Stimulated activated CD4-positive, alpha-beta T cell treated with anti-CD3 and anti-CD28 coated beads, Interleukin-12 subunit alpha, Interleukin-12 subunit beta, amount 100 ng/mL, for 4 hours (primary cell): Measurements from ENCODE around the gene DNHD1.
"Not testable (repeated sequence)": the region's sequence is repeated elsewhere in the genome, so short reads cannot be mapped to it uniquely, and the experiment has no call there.

Experiments
- DNase-seq: peaks from one replicate; pipeline ENCODE4 v3.0.0-alpha.2; 2020

DNHD1 gene

DNA sequence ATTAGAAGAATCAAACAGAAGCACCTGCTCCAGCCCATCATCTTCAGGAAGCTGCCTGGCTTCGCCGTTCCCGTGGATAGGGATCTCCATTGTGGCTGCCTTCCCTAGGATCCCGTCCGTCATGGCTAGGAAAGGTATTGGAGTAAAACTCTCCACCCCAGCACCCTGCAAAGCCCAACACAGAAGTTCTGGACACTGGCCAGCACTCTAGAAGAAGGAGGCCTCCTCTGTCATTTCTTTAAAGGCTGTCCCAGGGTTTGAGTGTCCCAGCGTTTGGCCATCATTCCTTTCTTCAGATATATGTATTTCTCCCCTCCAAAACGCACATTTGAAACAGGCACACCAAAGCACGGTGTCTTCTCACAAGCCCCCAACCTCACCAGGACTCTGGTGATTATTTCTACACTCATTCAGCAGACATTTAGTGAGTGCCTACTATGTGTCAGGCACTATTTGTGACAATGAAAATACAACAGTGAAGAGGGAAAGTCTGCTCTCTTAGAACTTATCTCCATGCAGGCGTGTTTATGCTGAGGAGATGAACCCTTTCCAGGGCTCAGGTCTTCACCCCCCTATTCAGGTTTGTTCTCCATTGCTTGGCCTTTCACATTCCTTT lies 16.7 kb upstream of the DNHD1 start:
- no peak for DNase-seq

DNA sequence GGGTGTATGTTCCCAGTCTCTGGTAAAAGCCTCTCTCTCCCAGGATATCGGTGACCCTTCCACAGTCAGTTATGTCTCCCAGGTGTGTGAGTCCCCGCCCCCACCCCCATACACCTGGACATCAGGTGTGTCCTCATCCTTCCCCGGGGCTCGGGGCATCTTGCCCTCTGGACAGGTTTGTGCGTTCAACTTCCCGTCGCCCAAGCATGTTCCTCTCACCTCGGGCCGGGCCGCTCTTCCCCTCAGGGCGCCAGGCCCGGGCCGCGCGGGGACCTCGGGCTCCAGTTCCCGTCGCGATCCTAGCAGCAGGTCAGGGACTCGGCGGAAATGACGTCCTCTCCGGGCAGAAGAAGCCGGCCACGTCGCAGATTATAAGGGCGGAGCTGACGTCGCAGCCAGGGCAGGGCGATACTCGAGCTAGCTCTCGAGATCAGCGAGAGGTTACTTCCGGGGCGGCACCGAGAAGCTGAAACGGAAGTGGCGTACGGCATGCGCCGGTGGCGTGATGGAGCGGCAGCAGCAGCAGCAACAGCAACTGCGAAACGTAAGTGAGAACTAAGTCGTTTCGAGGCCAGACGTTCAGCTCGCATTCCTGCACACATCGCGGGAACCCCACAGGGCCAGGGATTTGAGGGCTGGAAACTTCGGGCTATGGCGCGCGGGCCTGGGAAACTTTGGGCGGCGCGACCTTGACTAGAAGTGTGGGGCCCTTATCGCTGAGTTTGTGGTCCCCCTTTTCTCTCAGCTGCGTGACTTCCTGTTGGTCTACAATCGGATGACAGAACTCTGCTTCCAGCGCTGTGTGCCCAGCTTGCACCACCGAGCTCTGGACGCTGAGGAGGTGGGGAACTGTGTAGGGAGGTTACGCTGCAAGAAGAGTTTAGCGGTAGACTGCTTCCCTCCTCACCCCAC lies 15.8 kb upstream of the DNHD1 start, which contains the start of the genes ARFIP2 and TIMM10B:
ARFIP2 (minus strand) TSS at position 320 of the 912 bp plus-strand sequence. CDS start 910 bp downstream, outside the sequence.
TIMM10B (plus strand) TSS at position 490 of the 912 bp plus-strand sequence; CDS start at position 506, 16 bp downstream.
- DNase-seq: peak; percentile 95

DNA sequence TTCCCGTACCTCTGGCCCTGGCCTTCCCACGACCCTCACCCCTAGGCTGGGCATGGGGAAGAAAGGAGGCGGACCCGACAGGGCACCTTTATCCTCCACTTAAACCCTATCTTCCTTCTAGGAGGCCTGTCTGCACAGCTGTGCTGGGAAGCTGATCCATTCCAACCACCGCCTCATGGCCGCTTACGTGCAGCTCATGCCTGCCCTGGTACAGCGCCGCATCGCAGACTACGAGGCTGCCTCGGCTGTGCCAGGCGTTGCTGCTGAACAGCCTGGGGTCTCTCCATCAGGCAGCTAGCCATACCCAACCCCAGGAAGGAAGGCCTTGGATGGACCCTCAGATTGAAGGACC lies 15.2 kb upstream of the DNHD1 start:
- DNase-seq: no peak

DNA sequence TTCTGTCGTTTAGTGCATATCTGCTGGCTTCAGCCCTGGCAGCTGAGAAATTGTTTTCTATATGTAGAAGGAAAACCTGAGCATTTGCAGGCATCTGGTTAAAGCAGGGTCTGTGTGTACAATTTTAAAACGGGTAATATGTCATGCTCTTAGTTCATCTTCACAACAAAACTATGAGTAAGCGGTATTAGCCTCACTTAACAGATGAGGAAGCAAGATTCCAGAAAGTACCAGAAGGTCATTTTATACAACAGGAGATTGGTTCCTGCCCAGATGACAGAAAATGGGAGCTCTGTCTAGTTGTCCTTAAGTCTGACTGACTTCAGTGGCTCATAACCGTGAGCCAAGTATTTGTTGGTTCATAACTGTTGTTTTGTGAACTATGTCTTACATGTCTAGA lies 14.6 kb upstream of the DNHD1 start:
- no peak for DNase-seq

DNA sequence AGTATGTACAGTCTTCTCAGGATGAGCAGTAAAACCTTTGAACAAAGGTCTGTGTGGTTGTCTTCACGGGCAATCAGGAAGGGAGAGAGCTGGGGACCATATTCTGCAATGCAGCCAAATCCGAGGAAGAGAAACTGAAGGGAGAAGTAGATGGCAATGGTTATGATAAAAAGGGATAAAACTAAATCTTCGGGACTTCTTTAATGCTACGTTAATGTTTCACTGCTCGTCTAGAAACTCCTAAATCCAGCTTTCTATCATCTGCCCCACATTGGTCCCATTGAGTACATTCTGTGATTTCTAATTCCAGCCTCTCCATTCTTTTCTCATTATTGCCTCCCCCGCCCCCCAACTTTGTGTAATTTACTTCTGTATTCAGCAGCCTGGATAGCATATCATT lies 14.1 kb upstream of the DNHD1 start:
- no peak for DNase-seq

DNA sequence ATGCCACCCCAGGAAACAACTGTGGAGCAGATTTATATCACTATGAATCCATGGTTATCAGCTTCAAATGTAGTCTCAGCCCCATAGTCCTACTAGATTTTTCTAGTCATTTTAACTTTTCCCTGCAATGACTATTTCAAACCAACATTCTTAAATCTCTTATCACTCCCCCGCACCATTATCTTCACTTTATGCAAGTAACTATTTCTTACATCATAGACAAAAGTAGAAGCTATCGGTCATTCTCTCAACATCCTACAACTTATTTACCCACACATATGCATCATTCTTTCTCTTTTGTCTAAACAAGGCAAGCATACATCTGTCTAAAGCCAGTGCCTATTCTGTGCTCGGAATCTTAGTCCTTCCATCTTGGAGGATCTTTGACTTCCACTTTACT lies 11.4 kb upstream of the DNHD1 start:
- no peak for DNase-seq

DNA sequence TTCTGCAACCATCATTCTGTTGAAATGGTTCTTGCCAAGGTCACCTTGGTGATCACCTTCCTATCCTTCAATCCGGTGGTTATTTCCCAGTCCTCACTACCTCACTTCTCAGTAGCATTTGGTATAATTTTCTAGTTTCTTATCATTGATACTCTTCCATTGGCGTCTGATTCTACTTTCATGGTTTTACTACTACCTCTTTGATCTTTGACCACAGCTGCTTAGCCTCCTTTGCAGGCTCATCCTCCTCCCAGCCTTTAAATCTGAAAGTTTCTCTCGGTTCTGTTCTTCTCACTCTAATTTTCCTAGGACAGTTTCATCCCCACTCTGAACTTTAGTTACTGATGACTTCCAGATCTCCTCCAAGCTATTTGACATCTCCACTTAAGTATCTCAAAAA lies 10.8 kb upstream of the DNHD1 start:
- no peak for DNase-seq

DNA sequence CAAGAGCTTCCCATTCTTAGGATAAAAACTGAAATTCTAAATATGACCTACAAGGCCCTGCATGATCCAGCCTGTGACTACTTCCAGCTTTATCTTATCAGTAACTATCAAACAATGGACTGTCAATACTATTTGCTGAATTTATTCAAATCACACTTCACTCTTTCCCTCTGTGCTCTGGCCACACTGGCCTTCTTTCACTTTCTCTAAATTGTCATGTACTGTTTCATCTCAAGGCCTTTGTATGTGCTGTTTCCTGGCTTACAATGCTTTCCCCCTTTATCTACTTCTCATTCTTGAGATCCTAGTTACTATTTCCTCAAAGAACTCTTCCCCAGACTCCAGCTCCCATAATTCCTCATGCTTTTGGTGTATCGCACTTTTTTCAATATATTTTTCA lies 10.1 kb upstream of the DNHD1 start:
- no peak for DNase-seq

DNA sequence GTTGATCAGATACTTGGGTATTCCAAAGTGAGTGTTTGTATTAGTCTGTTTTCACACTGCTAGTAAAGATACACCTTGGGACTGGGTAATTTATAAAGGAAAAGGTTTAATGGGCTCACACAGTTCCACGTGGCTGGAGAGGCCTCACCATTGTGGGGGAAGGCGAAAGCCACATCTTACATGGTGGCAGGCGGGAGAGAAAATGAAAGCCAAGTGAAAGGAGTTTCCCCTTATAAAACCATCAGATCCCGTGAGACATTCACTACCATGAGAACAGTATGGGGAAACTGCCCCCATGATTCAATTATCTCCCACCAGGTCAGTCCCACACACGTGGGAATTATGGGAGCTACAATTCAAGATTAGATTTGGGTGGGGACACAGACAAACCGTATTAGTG lies 8.7 kb upstream of the DNHD1 start:
- no peak for DNase-seq

DNA sequence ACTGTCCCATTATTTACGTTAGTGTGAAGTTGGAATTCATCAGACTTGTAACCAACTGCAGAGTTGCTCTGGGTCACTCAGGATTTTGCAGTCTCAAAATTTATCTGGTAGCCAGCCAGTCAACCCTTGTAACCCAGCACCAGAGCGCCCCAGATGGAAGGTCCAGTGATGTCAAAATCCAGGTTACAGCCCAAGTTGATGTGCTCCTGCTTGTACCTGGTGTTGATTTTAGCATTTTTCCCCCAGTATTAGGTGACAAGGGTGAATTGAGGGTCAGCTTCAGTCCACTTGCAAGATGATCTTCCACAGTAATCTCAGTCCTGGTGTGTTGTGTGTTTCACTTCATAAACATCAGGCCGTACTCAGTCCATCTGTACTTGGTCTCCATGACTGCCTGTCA lies 8.3 kb upstream of the DNHD1 start:
- DNase-seq: no peak

DNA sequence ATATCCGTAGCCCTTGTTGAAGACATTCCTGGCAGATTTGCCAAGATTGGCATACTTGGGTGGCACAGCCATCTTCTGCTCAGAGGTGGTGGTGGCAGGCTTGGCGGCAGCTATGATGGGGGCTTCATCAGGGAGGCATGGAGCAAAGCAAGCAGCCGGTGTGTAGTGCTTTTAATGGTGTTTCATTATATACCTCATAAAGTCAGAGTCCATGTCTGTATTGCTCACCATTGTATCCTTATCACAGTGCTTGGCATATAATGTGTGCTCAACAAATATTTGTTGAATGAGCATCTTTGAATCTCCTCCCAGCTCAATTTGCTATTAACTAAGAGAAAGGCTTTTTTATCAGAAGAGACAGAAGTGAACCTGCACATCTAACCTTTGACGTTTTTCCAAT lies 7.8 kb upstream of the DNHD1 start:
- DNase-seq: no peak

DNA sequence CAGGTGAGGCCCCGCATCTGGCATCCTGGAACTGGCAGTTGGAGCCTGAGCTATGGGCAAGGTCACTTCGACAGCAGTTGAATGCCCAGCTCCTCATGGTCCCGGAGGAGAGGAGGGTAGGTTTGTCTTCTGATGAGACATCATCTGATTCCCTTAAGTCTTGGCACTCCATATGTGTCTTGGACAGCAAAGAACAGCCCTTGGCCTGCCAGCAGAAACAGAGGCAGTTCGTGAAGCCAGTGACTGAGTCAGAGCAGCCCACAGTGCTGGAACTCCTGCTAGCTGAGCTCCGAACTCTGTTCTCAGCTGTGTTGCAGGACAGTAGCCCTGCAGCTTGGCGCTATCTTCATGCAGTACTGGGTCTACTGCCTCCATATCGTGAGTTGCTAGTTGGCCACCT lies 1.0 kb downstream of the DNHD1 start:
- no peak for DNase-seq

DNA sequence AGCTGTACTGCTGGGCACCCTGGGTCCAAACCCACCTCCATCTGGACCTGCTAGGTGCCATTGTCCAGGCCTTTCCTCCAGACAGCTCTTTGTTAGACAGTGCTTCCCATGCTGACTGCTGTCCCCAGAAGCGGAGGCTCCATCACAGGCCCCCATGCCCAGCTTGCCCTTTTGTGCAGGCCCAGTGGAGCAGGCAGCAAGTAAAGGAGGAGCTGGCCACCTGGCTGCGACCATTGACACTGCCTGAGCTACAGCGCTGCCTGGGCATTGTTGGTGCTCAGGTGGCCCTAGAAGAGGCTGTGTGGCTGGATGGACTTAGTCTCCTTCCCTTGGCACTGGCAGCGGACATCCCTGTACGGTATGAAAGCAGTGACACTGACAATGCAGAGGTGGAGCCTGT lies 1.5 kb downstream of the DNHD1 start:
- DNase-seq: no peak

DNA sequence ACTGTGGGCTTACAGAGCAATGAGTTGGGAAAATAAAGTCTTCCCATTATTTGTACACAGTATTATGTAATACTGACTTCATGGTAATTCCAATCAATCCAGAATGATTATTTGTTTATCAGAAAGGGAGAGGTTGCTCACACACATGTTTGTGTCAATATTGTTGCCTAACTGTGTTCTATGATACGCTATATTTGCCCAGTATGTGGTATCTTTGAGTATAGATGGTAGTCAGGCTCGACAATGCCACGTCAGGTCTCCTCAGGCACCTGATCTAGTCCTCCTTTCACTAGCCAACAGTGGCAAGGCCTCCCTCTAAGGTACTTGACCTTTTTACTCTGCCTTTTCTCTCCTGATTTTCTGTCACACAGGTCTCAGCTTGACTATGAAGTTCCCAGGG lies 5.3 kb downstream of the DNHD1 start:
- DNase-seq: no peak

DNA sequence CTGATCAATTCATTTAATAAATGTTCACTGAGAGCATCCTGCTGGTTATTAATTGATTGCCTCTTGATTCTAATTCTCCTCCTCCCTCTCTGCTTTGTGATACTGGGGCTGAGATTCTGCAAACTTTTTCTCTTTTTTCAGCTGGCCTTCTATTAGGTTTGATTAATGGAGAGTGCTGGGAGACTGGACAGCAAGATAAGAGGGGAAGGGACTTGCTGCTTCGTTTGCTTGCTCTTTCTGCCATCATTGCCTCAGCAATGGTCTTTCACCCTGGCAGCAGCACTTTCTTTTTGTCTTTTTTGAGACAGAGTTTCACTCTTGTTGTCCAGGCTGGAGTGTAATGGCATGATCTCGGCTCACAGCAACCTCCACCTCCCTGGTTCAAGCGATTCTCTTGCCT lies 7.1 kb downstream of the DNHD1 start:
- no peak for DNase-seq

DNA sequence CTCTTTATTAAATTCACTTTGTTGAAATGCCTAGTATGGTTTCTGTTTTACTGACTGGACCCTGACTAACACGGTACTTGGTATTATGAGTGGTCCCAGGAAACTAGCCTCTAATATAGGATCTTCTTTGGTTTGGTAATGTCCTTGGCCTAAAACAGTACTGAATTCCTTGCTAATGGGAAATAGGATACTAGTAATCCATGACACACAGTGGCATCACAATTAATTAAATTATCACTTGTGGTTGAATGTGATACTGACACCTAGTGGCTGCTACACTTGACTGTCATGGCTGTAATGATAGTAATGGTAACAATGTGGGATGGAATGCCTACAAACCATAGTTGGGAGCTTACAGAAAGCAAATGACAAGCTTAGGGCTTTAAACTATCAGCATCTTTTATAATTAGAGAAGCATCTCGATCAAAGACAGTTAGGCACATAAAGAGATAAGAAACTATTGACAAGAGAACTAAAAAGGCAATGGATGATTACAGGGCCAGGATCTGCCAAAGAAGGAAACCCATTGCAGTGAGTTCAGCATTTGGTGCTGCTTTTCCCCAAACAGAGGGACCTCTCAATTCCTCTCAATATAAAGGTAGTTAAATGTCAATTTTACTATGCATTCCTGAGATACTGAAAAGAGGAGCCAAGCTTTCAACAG lies 8.6 kb downstream of the DNHD1 start:
- no peak for DNase-seq

DNA sequence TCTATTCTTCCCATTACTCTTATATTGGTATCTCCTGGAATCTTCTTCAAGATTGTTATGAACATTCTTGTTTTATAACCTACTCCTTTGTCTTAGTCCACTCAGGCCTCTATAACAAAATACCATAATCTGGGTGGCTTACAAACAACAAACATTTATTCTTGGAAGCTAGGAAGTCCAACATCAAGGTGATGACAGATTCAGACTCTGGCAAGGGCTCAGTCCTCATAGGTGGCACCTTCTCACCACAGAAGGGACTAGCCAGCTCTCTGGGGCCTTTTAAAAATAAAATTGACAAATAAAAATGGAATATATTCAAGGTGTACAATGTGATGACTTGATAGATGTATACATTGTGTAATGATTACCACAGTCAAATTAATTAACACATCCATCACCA lies 19.8 kb downstream of the DNHD1 start:
- no peak for DNase-seq

DNA sequence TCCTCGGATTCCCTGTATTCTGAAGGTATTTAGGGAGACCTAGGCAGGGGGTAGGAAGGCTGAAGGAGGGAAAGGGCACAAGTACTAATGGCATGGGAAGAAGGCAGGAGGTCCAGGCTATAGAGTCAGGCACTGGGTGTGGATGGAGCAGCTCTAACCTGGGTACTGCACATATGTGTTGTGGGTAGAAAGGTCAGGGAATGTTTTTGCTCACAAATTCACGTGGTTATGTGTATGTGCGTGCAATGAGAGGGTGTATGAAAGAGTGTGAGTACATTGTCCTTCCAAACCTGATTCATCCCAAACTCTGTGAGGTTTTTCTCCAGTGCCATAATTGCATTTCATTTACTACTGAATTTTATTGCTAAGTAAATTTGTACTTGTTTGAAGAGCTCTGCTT lies 23.2 kb downstream of the DNHD1 start:
- DNase-seq: no peak

DNA sequence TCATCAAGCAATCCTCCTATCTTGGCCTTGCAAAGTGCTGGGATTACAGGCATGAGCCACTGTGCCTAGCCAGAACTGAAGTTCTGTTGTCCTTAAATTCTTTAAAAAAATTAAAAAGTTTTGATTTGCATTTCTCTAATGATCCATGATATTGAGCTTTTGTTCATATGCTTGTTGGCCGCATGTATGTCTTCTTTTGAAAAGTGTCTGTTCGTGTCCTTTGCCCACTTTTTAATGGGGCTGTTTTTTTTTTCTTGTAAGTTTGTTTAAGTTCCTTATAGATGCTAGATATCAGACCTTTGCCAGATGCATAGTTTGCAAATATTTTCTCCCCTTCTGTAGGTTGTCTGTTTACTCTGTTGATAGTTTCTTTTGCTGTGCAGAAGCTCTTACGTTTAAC lies 24.9 kb downstream of the DNHD1 start:
- DNase-seq: not testable (repeated sequence)

DNA sequence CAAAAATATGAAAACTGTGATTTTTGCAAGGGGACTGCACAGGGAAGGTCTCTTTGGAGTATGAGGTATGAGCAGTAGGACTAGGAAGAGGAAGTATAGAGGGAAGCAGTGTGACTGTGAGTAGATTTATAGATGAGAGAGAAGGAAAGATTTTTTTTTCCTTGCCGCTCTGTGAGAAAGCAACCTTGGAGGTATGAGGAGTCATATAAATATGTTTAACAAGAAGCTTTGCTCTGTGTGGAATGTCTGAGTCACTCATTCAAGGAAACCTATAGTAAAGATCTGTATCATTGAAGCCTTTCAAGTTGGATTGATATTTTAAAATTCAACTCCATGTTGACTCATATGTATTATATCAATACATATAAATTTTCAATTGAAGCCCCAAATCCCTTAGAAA lies 26.2 kb downstream of the DNHD1 start:
- DNase-seq: no peak

DNA sequence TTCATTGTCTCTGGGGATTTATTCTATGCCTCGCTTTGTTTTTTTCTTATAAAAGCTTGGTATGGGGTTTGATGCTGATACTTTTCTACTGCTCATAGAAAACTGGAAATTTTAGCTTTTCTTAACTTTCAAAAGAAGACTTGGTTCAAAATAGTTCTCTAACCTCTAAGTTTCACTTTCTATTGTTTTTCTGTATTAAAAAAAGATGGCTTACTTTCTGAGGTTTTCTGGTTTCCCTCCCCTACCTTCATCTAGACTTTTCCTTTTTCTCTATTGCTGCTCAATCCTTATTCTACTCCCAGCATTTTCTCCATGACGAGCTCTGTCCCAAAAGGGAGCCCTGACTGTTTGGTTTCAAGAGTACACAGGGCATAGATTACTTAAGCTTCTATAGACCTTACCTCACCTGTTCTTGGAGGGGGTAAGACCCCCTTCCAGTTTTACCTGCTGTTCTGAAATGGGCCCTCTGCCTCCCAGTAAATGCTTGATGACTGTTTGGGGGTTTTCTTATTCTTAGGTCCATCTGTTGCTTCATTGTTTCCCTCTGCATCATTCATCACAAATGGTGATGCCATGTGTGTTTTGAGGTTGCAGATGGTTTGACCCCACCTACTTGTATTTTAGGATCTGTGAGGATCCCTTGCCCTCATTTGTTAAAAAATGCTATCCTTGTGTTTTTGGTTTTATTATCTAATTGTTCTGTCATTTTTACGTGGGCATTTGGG lies 29.5 kb downstream of the DNHD1 start:
- DNase-seq: no peak

DNA sequence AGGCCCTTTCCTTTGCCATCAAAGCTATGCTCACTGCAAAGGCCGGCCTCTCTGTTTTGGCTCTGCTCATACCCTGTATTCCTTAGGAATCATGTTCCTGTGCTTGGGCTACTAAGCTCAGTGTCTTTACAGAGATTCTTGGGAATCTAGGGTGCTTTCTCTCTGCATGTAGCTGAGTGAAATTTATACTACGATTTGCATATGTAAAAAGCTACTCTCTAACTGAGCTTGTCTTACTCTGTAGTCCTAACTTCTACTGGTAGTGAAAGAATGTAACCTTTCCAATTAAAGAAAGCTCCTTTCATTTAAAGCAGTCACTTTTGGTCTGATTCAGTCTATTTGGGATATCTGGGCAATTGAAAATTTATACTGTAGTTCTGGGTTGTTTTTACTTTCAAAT lies 32.2 kb downstream of the DNHD1 start:
- DNase-seq: no peak

DNA sequence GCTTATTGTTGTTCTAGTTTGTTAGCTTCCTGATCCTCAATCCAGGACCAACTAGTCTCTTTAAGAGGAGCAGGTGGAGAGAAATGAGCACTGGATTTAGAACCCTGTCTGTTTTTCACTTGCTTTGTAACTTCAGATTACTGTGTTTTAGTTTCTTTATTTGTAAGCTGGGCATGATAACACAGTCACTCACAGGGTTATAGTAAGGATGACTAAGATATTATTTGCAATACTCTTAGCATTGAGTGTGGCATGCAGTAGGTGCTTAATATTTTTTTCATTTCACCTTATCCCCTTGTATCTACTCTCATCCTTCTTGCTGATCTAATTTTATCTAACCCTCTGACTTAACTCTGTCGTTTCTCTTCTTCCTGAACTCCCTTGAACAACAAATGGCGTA lies 33.8 kb downstream of the DNHD1 start:
- no peak for DNase-seq
